ENCODE results near the gene CBARP.

Gene CBARP

GRCh38 chr19:1220976-1221903 lies 16.6 kb downstream of the CBARP start:
- TF ChIP-seq GATA2 (IDR thresholded peaks at IDR 0.05; ENCODE audit: low read depth, low read length) (no peak), GATA3 (IDR thresholded peaks at IDR 0.05; ENCODE audit: low read depth, low read length) (no peak)

GRCh38 chr19:1220477-1220930 lies 17.3 kb downstream of the CBARP start:
- no peak for TF ChIP-seq GATA2 (IDR thresholded peaks at IDR 0.05; ENCODE audit: low read depth, low read length)
- TF ChIP-seq GATA3 (IDR thresholded peaks at IDR 0.05; ENCODE audit: low read depth, low read length), result no peak

GRCh38 chr19:1219786-1220476 lies 17.9 kb downstream of the CBARP start:
- no peak for TF ChIP-seq GATA2 (IDR thresholded peaks at IDR 0.05; ENCODE audit: low read depth, low read length)
- no peak for TF ChIP-seq GATA3 (IDR thresholded peaks at IDR 0.05; ENCODE audit: low read depth, low read length)

- no peak for TF ChIP-seq GATA2 (IDR thresholded peaks at IDR 0.05; ENCODE audit: low read depth, low read length)
- no peak for TF ChIP-seq GATA3 (IDR thresholded peaks at IDR 0.05; ENCODE audit: low read depth, low read length)
Observed at GRCh38 chr19:1218751-1219567, 18.8 kb downstream of the CBARP start.

GRCh38 chr19:1217366-1217765 lies 20.4 kb downstream of the CBARP start:
- TF ChIP-seq GATA2 (IDR thresholded peaks at IDR 0.05; ENCODE audit: low read depth, low read length), result no peak
- no peak for TF ChIP-seq GATA3 (IDR thresholded peaks at IDR 0.05; ENCODE audit: low read depth, low read length)

- TF ChIP-seq GATA2 (IDR thresholded peaks at IDR 0.05; ENCODE audit: low read depth, low read length) (no peak), GATA3 (IDR thresholded peaks at IDR 0.05; ENCODE audit: low read depth, low read length) (no peak)
Observed at GRCh38 chr19:1216756-1217155, 21.0 kb downstream of the CBARP start.

GRCh38 chr19:1214862-1215731 lies 22.7 kb downstream of the CBARP start:
- TF ChIP-seq GATA2 (IDR thresholded peaks at IDR 0.05; ENCODE audit: low read depth, low read length) (no peak), GATA3 (IDR thresholded peaks at IDR 0.05; ENCODE audit: low read depth, low read length) (no peak)

GRCh38 chr19:1214299-1214861 lies 23.4 kb downstream of the CBARP start:
- TF ChIP-seq GATA3 (IDR thresholded peaks at IDR 0.05; ENCODE audit: low read depth, low read length), result no peak
- no peak for TF ChIP-seq GATA2 (IDR thresholded peaks at IDR 0.05; ENCODE audit: low read depth, low read length)

GRCh38 chr19:1213391-1214286 lies 24.2 kb downstream of the CBARP start:
- no peak for TF ChIP-seq GATA2 (IDR thresholded peaks at IDR 0.05; ENCODE audit: low read depth, low read length)
- no peak for TF ChIP-seq GATA3 (IDR thresholded peaks at IDR 0.05; ENCODE audit: low read depth, low read length)

- no peak for TF ChIP-seq GATA3 (IDR thresholded peaks at IDR 0.05; ENCODE audit: low read depth, low read length)
- TF ChIP-seq GATA2 (IDR thresholded peaks at IDR 0.05; ENCODE audit: low read depth, low read length), result no peak
Observed at GRCh38 chr19:1211494-1212234, 26.1 kb downstream of the CBARP start.

GRCh38 chr19:1210227-1210538 lies 27.6 kb downstream of the CBARP start:
- TF ChIP-seq GATA2 (IDR thresholded peaks at IDR 0.05; ENCODE audit: low read depth, low read length) (no peak), GATA3 (IDR thresholded peaks at IDR 0.05; ENCODE audit: low read depth, low read length) (no peak)

Measured in SH-SY5Y (cell line).